DOHH2 (cell line): Measurements from ENCODE around the gene NAIF1.

Experiments used
- H3F3A ChIP-seq: fragments of 200-600 bp; sonication (generic), shearing (Covaris generic); 2 replicates; pipeline ENCODE4 v1.6.0; 2016; ENCODE audit warnings: antibody characterized with exemption, mild to moderate bottlenecking; ENCODE audit not compliant: control insufficient read depth, insufficient read depth
- H3K27ac ChIP-seq: fragments of 200-600 bp; sonication (generic); 2 replicates; pipeline ENCODE4 v1.5.1; 2014; ENCODE audit warnings: low read depth, mild to moderate bottlenecking, low read length, moderate library complexity
- H3K27me3 ChIP-seq: fragments of 200-600 bp; sonication (generic); 2 replicates; pipeline ENCODE4 v1.6.1; 2014; ENCODE audit warnings: mild to moderate bottlenecking, low read length, mixed read lengths; ENCODE audit not compliant: control insufficient read depth
- H3K36me3 ChIP-seq: fragments of 200-600 bp; sonication (generic); 2 replicates; pipeline ENCODE4 v1.6.1; 2014; ENCODE audit warnings: mild to moderate bottlenecking, low read length, moderate library complexity, mixed read lengths; ENCODE audit not compliant: control insufficient read depth
- H3K4me1 ChIP-seq: fragments of 200-600 bp; sonication (generic); 2 replicates; pipeline ENCODE4 v1.6.1; 2014; ENCODE audit warnings: mild to moderate bottlenecking, low read length, mixed read lengths; ENCODE audit not compliant: control insufficient read depth
- H3K4me2 ChIP-seq: fragments of 200-600 bp; sonication (generic); 2 replicates; pipeline ENCODE4 v1.6.0; 2014; ENCODE audit warnings: mild to moderate bottlenecking, low read length, moderate library complexity
- H3K4me3 ChIP-seq: fragments of 200-600 bp; sonication (generic); 2 replicates; pipeline ENCODE4 v1.5.1; 2014; ENCODE audit warnings: mild to moderate bottlenecking, low read length, mixed read lengths
- H3K79me2 ChIP-seq: fragments of 200-600 bp; sonication (generic); 2 replicates; pipeline ENCODE4 v1.6.1; 2014; ENCODE audit warnings: mild to moderate bottlenecking, low read length, mixed read lengths; ENCODE audit not compliant: control insufficient read depth
- H3K9me2 ChIP-seq: fragments of 200-600 bp; sonication (generic); replicated peaks from 2 replicates; pipeline ENCODE4 v1.6.1; 2014; ENCODE audit warnings: mild to moderate bottlenecking, low read length, mixed read lengths; ENCODE audit not compliant: control insufficient read depth
- H3K9me3 ChIP-seq: fragments of 200-600 bp; sonication (generic); 2 replicates; pipeline ENCODE4 v1.6.1; 2014; ENCODE audit warnings: antibody characterized with exemption, low read length, mixed read lengths; ENCODE audit not compliant: control insufficient read depth, insufficient read depth
- H4K20me1 ChIP-seq: fragments of 200-600 bp; sonication (generic); 2 replicates; pipeline ENCODE4 v1.6.0; 2014; ENCODE audit warnings: low read depth, mild to moderate bottlenecking, antibody characterized with exemption, low read length, moderate library complexity; ENCODE audit not compliant: control insufficient read depth, insufficient read depth
- CTCF ChIP-seq: fragments of 200-600 bp; sonication (generic); IDR thresholded peaks from one replicate; pipeline ENCODE4 v1.5.1; 2014; ENCODE audit warnings: antibody characterized with exemption, mild to moderate bottlenecking, low read depth, low read length; ENCODE audit not compliant: poor library complexity, severe bottlenecking
- EZH2phosphoT487 ChIP-seq: fragments of 200-600 bp; sonication (generic); IDR thresholded peaks from 2 replicates; pipeline ENCODE4 v1.6.1; 2017; ENCODE audit warnings: borderline replicate concordance, mild to moderate bottlenecking, antibody characterized with exemption, low read length, moderate library complexity, mixed read lengths

NAIF1 gene

GRCh38 chr9:128109050-128109709, 42.1 kb upstream of the NAIF1 start:
- Histone ChIP-seq H3K36me3 (peaks cover 62% of the 10 kb centered on the region), H3K4me3 (no peak overlapping the region), H3K79me2 (no peaks in the 10 kb centered on the region), H3K9me3 (no peaks in the 10 kb centered on the region), H3K4me2 (no peak overlapping the region), H3K9me2 (no peaks in the 10 kb centered on the region), H3F3A (0 out of 2 replicates have a peak, but pooled peaks cover 3% of the 10 kb centered on the region), H4K20me1 (no peaks in the 10 kb centered on the region), H3K27ac (no peak overlapping the region), H3K27me3 (no peaks in the 10 kb centered on the region), H3K4me1 (no peaks in the 10 kb centered on the region)
- TF ChIP-seq CTCF (no peak), EZH2phosphoT487 (no peak)

- TF ChIP-seq CTCF (no peak), EZH2phosphoT487 (no peak)
- peaks cover 61% of the 10 kb centered on the region for H3K36me3 ChIP-seq
- 0 out of 2 replicates have a peak, but pooled peaks cover 3% of the 10 kb centered on the region for H3F3A ChIP-seq
- no peaks in the 10 kb centered on the region for H3K79me2 ChIP-seq
- no peaks in the 10 kb centered on the region for H3K9me2 ChIP-seq
- H4K20me1 ChIP-seq: no peaks in the 10 kb centered on the region
- no peaks in the 10 kb centered on the region for H3K9me3 ChIP-seq
- H3K27ac ChIP-seq: no peak overlapping the region
- H3K4me3 ChIP-seq: no peak overlapping the region
- no peaks in the 10 kb centered on the region for H3K27me3 ChIP-seq
- H3K4me1 ChIP-seq: no peaks in the 10 kb centered on the region
- H3K4me2 ChIP-seq: no peak overlapping the region
Observed at GRCh38 chr9:128108269-128109049, 41.3 kb upstream of the NAIF1 start.

GRCh38 chr9:128107468-128108268, 40.5 kb upstream of the NAIF1 start:
- H3K4me1 ChIP-seq: no peaks in the 10 kb centered on the region
- no peak overlapping the region for H3K27ac ChIP-seq

More at GRCh38 chr9:128107468-128108268, 40.5 kb upstream of the NAIF1 start:
- H3K27me3 ChIP-seq: no peaks in the 10 kb centered on the region
- H4K20me1 ChIP-seq: no peaks in the 10 kb centered on the region
- H3K4me3 ChIP-seq: no peak overlapping the region
- no peak overlapping the region for H3K4me2 ChIP-seq
- no peaks in the 10 kb centered on the region for H3K9me2 ChIP-seq
- 0 out of 2 replicates have a peak, but pooled peaks cover 3% of the 10 kb centered on the region for H3F3A ChIP-seq
- TF ChIP-seq CTCF: no peak
- no peak for TF ChIP-seq EZH2phosphoT487
- H3K79me2 ChIP-seq: no peaks in the 10 kb centered on the region
- H3K36me3 ChIP-seq: peaks cover 63% of the 10 kb centered on the region
- no peaks in the 10 kb centered on the region for H3K9me3 ChIP-seq
